GM18861 (cell line): Measurements from ENCODE around the gene EN2.

Experiments
- ATAC-seq: cut with Tn5 transposase; IDR thresholded peaks from one replicate; pipeline ENCODE4 v1.9.1; 2021; ENCODE audit not compliant: unreplicated experiment

EN2 gene

DNA sequence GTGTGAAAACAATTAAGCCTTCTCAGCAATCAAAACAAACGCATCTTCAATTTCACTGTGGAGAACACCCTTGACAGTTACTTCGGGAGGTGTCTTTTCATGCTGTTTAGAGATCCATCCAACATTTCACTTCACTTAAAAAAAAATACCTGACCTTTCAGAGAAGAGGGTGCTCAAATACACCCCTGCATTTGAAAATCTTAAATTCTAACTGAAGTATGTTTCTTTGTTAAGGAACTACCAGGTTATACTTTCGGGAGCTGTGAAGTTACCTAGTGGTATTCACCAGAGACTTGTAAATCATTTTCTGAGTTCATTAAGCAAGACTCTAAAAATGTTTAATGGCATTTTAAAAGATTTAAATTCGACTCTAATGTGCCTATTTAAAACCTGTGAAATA, 49.6 kb downstream of the EN2 start:
- no peak for ATAC-seq

DNA sequence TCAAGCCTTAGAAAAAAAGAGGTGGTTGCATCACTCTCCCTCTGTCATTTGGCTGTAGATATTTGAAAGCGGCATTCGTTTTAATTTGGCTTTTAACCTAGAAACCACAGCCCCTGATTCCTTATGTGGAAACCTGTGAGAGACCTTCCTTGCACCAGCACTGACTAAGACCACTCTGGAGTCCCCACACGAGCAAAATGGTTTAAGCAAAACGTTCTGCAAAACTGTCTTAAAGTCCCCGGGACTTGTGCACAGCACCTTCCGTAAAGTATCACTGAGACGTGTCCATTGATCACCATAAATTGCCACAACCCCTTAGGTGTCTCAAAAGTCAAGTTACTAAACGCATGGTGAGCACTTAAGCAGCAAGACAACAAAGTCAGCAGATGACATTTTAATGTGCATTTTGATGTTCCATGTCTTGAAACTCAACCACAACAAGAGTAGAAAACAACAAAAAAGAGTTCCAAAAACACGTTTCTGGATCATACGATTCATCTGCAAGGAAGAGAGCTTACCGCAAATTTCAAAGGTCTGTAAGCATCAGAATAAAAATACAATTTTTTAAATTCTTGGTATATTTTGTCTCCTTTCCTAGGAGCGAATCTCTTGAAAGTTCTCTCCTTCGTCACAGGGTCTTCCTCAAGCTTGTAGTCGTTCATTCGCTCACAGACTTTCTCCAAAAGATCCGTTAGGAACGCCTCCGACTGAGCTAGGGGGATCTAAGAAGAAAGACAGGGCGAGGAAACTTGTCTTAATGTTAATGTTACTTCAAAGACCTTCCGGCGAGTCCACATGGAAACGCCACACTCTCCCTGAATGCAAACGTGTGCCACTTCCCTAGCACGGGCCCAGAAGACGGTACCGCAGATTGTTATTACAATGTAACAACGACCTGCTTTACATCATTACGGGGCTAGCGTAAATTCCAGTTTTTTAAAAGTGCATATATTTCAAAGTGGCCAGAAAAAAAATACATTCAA, 50.7 kb downstream of the EN2 start:
- no peak for ATAC-seq

DNA sequence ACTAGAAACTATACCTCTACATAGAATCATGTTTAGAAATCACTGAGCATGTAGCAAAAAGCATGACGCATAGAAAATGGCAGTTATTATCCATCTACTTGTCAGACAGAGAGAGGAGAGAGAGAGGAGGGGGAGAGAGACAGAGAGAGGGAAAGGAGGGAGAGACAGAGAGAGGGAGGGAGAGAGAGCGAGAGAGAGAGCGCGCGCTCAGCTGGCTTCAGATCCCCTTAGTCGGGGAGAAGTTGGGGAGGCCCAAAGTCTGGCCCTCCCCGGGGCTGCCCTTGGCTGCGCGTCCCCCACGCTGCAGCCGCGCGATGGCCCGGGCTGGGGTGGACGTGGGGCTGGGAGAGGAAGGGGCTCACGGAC, 51.4 kb downstream of the EN2 start:
- ATAC-seq, result no peak

DNA sequence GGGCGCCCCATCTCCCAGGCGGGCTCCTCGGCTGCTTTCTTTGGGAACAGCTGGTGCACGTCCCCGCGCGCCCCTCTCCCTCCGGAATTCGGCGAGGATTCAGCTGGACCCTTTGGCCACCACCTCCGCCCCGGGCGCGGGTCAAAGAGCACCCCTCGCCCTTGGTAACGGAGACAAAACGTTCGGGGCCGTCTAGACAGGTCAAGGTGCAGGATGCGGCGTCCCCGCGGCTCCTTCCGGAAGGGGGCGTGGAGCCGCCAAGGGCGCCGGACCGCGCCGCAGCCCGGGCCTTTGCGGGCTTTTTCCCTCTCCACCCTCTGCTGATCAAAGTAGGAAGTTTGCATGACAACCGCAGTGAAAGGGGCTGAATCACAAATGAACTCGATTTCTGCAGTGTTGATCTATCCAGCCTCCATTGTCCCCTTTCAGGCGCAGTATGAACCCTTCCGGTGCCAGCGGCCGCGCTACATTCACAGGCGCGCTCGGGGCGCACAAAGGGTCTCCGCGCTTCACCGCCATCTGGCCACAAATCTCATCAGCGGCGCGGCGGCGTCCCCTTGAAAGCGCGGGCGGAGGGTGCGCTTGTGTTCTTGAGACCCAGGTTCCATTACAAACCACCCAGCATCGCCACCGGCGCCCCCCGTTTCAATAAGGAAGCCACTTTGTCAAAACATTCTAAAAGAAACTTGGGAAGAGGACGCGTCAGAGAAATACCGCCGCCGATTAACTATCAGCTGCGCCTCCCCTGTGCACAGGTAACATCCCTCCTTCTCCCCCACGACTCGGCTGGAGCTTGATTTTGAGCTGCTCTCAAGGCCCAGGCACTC, 52.0 kb downstream of the EN2 start:
- ATAC-seq, result no peak

DNA sequence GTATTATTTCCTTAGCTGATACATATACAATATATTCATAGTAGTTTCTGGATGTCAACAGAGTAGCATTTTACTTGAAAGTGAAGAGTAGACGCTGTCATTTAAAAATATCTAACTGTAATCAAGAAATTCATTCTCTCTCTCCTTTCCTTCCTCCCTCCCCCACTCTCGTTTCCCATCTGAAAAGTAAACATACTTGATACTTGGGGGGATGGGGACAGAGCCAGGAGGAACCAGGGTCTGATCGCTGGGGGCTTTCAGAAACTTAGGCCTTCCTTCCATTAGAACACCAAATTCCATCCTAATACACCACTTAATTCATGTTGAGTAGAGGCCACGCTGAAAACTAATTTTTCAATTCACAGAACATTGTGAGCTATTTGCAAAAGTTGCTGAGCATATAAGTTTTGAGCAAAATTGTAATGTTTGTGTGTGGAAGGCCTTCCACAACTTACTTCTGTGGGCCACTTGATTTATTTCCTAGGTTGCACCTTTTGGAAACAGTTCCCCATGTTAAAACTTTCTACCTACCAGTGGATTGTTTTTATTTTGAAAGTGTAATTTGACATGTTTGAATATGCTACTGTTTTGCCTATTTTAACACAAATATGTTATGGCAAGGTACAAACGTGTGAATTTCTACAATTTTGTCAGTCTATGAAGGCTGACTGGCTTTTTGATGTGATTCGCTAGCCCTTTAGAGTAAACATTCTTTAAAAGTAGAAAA, 53.2 kb downstream of the EN2 start:
- ATAC-seq, result no peak

DNA sequence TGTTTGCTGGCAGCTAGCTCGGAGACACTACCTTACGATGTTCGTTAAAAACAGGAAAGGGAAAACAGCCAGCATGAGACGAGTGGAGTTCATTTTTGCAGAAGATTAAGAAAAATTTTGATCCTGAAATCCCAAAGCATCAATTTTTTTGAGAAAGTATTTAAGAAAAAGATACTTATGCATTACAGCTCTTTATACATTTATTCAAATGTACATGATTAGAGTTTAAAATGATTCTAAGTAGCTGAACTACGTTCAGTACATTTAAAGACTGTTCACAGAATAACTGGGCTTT, 53.7 kb downstream of the EN2 start:
- ATAC-seq, result no peak

DNA sequence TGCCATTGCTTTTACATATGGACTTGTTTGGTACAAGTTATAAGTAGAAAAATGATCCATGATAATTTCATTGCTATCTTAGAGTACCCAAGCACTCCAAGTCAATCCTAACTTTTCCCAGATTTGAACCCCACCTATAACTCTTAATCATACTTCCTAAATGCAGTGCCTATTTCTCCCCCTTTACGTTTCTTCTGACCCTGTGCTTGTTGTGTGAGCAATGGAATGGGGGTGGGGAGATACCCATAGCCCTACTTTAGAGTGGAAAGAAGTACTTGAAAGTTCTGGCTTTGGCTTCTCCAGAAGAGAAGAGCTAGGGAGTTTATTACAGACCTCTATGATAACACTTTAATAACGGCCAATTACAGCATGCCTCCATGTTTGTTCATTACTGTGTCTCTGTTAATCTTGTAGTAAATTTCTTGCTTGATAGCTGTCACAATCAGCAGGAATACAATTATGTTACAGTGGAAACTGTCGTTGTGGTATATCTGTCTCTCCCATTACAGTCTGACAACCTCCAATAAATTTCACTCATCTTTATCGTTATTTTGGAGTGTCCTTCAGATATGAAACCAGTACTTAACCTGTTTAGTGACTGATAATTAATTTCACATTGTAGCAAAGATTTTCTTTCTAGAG, 54.4 kb downstream of the EN2 start:
- no peak for ATAC-seq

DNA sequence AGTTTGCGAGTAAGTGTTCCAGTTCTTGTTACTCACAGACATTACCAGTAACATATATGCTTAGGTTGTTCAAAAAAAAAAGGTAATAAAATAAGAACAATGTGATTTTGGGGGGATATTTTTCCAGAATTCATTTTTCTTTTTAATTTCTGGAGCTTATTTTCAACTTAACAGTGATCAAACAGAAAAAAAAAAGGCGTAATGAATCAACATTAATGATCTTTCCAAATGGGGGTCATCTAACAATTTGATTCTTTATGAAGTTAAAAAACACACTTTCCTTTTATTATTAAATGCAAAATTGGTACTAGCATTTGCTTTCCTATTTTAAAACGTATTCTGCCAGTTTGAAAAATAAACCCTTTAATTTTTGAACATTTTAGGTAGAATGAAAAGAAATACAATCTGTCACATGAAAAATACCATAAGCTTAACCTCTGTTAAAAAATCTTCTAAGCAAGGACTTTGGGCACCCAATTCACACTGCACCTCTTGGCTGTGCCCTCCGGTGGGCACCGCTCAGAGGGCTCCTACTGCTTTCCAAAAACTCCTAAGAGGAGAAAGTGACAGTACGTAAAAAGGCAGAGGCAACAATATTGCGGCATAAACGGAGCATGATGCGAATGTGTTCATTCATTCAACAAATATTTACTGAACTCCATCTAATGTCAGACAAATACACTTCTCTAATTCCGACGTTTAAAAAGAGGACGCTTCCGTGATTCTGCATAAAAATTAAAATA, 55.8 kb downstream of the EN2 start:
- no peak for ATAC-seq

DNA sequence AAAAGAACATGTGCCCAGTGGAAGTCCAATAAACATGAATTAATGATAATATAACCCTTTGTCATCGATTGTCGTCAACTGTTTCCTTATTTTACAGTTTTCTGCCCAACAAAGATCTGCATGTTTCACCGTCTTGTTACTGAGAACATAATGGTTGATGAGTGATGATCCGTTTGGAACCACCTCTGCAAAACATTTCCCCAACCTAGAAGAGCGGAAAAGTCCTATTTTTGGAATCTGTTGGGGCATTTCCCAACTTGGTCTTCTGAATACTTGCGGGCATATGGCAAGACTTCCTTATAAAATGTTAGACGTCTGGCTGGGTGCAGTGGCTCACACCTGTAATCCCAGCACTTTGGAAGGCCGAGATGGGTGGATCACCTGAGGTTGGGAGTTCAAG, 56.4 kb downstream of the EN2 start:
- no peak for ATAC-seq
